SW480 (cell line): Measurements from ENCODE around the gene CES3.
"Not testable (repeated sequence)": the region's sequence is repeated elsewhere in the genome, so short reads cannot be mapped to it uniquely, and the experiment has no call there.

Source experiments
- DNase-seq: peaks from one replicate; pipeline ENCODE4 v3.0.0-alpha.2; 2016; ENCODE audit warnings: low spot score

The CES3 gene

DNA sequence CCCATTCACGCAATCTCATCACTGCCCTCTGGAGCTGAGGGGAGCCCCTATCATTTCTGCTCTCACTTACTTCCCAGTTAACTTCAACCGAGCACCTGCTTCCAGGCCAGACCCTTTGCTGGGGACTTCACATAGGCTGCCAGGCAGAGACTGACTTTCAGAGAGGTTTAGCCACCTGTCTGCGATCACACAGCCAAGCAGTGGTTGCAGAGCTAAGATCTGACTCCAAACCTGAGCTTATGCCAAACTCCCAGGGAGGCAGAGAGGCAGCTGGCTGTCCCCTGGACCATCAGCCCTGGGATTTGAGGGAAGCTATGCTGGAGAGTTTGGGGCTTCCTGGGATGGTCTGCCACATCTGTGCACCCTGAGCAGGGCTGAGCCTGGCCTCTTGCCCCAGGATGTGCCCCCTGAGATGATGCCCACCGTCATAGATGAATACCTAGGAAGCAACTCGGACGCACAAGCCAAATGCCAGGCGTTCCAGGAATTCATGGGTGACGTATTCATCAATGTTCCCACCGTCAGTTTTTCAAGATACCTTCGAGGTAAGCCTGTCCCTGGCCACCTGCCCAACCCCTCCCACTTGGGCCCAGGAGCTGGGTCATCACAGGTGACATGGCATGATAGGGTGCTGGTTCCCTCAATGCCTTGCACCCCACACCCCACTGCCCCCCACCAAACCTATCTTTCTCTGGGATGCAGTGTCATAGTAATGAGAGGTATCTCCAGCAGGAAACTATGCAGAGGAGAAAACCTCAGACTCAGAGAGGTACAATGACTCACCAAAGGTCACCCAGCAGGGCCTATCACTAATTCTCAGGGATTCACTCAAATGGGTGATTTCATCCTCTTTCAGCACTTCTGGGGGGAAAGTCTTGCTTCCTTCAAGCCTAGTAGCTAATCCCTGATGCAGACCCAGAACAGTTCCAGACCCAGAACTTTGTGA, 10.0 kb downstream of the CES3 start:
- no peak for DNase-seq

GRCh38 chr16:66972983-66973382, 11.9 kb downstream of the CES3 start:
- no peak for DNase-seq

- DNase-seq, result no peak
These were observed 12.7 kb downstream of the CES3 start for GRCh38 chr16:66973716-66974115.

- DNase-seq, result not testable (repeated sequence)
These were observed 13.3 kb downstream of the CES3 start for GRCh38 chr16:66974156-66974931.

- not testable (repeated sequence) for DNase-seq
These were observed 13.8 kb downstream of the CES3 start for GRCh38 chr16:66974932-66975246.

DNA sequence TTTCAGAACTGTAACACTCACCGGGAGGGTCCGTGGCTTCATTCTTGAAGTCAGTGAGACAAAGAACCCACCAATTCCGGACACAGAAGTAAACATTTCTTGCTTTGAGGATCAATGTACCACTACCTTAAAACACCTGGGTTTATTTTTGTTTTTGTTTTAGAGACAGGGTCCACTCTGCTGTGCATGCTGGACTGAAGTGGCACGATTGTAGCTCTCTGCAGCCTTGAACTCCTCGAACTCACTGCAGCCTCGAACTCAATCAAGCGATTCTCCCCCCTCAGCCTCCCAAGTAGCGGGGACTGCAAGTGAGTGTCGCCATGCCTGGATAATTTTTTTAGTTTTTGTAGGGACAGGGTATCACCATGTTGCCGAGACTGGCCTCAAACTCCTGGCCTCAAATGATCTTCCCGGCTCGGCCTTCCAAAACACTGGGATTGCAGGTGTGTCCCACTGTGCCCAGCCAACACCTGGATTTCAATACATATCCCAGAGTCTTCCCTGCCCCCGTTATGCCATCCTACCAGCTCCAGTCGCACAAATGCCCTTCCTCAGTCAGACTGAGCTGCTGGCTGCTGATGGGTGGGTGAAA, 14.3 kb downstream of the CES3 start:
- DNase-seq, result no peak

GRCh38 chr16:66976746-66977145, 15.7 kb downstream of the CES3 start:
- no peak for DNase-seq

GRCh38 chr16:66977341-66978113, 16.5 kb downstream of the CES3 start:
- peak; percentile 79 for DNase-seq

DNA sequence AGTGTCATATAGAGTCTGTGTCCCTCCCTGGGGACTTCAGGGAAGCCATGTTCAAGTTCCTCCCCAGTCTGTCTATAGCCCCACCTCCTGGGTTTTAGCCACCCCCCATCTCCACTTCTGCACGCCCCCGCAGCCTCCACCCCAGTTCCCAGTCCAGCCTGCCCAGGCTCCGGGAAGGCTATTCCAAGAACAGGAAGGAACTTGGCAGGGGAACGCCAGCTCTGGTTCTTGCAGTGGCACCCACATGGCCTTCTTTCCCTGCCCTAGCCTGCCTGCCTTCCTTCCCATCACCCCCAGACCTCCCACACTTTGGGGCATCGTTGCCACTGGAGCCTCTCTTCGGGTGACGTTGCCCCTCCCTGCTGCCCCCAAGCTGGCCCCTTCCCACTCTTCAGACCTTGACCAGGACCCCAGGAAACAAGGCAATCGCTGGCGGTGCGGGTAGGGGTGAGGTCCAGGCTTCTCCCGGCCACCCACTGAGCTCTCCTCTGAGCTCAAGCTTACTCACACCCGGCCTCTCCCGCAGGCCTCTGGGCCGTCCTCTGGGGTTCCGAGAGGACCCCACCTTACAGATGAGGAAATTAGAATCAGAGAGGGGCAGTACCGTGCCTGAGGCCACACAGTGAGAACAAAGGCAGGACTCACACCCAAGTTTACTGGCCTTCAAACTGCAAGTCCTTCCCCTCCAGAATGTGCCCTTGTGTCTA, 18.1 kb downstream of the CES3 start:
- no peak for DNase-seq

- no peak for DNase-seq
These were observed 22.0 kb downstream of the CES3 start for GRCh38 chr16:66983033-66983432.

DNA sequence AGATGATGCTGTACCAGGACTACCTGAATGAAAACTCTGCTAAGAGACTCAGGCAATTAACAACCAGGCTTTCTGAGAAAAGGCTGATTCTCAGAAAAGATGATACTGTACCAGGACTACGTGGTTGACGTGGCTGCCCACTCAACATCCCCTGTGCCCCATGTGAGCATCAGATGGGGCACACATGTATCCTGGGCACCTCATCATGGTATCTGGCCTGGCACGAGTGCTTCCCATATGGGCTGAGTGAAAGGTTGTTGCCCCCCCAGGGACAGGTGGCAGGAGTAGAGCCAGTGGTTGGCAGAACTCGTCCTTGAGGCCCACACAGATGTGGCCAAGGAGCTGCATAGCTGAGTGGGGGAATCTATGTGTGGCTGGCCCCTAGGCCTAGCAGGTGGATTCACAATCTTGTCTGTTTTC, 23.8 kb downstream of the CES3 start:
- no peak for DNase-seq

- no peak for DNase-seq
These were observed 25.5 kb downstream of the CES3 start for GRCh38 chr16:66986559-66986958.

- no peak for DNase-seq
These were observed 27.2 kb downstream of the CES3 start, which contains the start of gene CES4A for GRCh38 chr16:66988197-66988788. TSS of gene CES4A (plus strand) at chr16:66988589. CDS start at chr16:66988773, 184 bp downstream.

GRCh38 chr16:66991545-66992077, 30.5 kb downstream of the CES3 start:
- DNase-seq, result no peak

GRCh38 chr16:66993558-66993957, 32.5 kb downstream of the CES3 start:
- DNase-seq, result not testable (repeated sequence)

DNA sequence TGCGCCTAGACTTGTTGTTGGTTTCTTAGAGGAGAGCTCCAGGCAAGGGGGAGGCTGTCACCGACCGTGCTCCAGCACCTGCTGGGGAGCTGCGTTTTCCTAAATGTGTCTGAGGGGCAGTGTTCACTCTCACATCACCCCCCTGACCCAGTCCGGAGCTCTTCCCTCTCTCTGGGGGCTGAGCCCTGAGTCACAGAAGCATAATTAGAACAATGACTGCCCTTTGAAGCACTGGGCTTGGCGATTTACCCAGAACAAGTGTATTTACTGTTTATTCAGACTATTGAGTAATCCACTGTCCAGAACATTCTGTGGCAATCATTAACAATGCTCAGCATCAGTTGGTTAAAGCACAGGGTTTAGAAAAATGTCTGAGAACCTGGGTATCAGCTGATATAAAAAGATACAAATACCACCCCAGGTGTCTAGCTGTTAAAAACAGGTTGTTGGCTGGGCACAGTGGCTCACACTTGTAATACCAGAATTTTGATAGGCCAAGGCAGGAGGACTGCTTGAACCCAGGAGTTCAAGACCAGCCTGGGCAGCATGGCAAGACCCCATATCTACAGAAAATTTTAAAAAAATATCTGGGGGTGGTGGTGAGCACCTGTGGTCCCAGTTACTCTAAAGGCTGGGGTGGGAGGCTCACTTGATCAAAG, 35.4 kb downstream of the CES3 start:
- no peak for DNase-seq

DNA sequence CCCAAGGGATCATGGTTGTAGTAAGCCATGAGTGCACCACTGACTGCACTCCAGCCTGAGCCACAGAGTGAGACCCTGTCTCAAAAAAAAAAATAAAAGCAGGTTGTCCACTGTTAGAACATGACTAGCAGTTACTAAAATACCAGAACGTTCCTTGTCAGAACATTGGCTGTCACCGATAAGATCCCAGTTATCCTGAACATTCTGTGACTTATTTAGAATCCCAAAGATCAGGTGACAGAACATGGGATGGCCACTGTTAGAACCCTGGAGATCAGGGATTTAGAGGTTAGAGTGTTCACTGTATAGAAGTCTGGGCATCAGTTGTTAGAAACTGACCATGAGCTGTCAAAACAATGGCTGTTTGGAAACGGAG, 35.9 kb downstream of the CES3 start:
- no peak for DNase-seq

GRCh38 chr16:67000384-67001351, 39.6 kb downstream of the CES3 start:
- DNase-seq, result no peak

DNA sequence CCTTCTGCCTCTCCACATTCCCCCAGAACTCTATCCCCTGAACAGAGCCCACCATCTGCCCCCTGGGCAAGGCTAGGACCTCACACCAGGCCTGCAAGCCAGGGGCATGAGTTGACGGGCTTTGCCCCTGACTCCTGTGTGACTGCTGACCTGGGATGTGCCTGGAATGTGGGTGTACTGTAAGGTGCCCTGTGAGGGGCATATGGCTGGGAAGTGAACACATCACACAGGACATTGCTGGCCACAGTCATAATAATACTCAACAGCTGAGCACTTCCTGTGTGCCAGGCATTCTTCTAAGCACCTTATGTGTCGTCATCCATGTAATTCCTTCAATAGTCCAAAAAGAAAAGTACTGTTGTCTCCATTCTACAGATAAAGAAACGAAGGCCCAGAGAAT, 40.7 kb downstream of the CES3 start:
- no peak for DNase-seq
